OCI-LY7 (cell line): ENCODE data around the gene GLI3. TPM values are rescaled to one million over a fixed set of nuclear protein-coding genes. Genes with fewer than 3 reads are reported as not detected.

Experiments used
- BruUV-seq: library from RNA; stranded (reverse); fragments of 400-500 nt; replicated peaks from 2 replicates; lab custom pipeline; 2021; lab: Mats Ljungman, UMichigan
- CTCF ChIA-PET: fragments of 300-600 bp; sonication (Branson Sonifier 250); formaldehyde crosslinking; loops from one replicate; lab custom pipeline; 2022; ENCODE audit warnings: antibody characterized with exemption; ENCODE audit not compliant: unreplicated experiment; lab: Charles Lee
- POLR2A ChIA-PET: fragments of 300-600 bp; sonication (Branson Sonifier 250); formaldehyde crosslinking; loops from one replicate; lab custom pipeline; 2022; ENCODE audit warnings: antibody characterized with exemption; lab: Charles Lee
- DNase-seq: peaks from one replicate; pipeline ENCODE4 v3.0.0-alpha.2; 2015; ENCODE audit warnings: low spot score
- H2AFZ ChIP-seq: fragments of 200-600 bp; sonication (generic), shearing (Covaris generic); 2 replicates; pipeline ENCODE4 v1.6.1; 2014; ENCODE audit warnings: mild to moderate bottlenecking, antibody characterized with exemption, low read length, moderate library complexity
- H3K27ac ChIP-seq: fragments of 200-600 bp; sonication (generic); 2 replicates; pipeline ENCODE4 v1.5.1; 2014; ENCODE audit warnings: mixed run types, low read depth, mild to moderate bottlenecking, moderate library complexity, low read length, inconsistent platforms; ENCODE audit not compliant: poor library complexity, severe bottlenecking
- H3K36me3 ChIP-seq: fragments of 200-600 bp; sonication (generic); 2 replicates; pipeline ENCODE4 v1.6.1; 2014; ENCODE audit warnings: mild to moderate bottlenecking, antibody characterized with exemption, low read length, moderate library complexity, mixed read lengths; ENCODE audit not compliant: insufficient read depth
- H3K4me1 ChIP-seq: fragments of 200-600 bp; sonication (generic); 2 replicates; pipeline ENCODE4 v1.5.1; 2014; ENCODE audit warnings: mild to moderate bottlenecking, low read length; ENCODE audit not compliant: insufficient read depth, poor library complexity, severe bottlenecking
- H3K4me2 ChIP-seq: fragments of 200-600 bp; sonication (generic); 2 replicates; pipeline ENCODE4 v1.6.1; 2014; ENCODE audit warnings: mild to moderate bottlenecking, low read length
- H3K4me3 ChIP-seq: fragments of 200-600 bp; sonication (generic); 2 replicates; pipeline ENCODE4 v1.5.1; 2014; ENCODE audit warnings: mild to moderate bottlenecking, low read depth, low read length; ENCODE audit not compliant: poor library complexity, severe bottlenecking
- H3K79me2 ChIP-seq: fragments of 200-600 bp; sonication (generic); 2 replicates; pipeline ENCODE4 v1.6.1; 2016; ENCODE audit warnings: low read depth, mild to moderate bottlenecking, low read length, moderate library complexity, mixed read lengths; ENCODE audit not compliant: insufficient read depth
- H3K9me2 ChIP-seq: fragments of 200-600 bp; sonication (generic); 2 replicates; pipeline ENCODE4 v1.6.1; 2016; ENCODE audit warnings: mild to moderate bottlenecking, low read length, mixed read lengths; ENCODE audit not compliant: insufficient read depth
- H3K9me3 ChIP-seq: fragments of 200-600 bp; sonication (generic); 2 replicates; pipeline ENCODE4 v1.6.1; 2014; ENCODE audit warnings: mild to moderate bottlenecking, mixed run types, low read length, mixed read lengths
- H4K20me1 ChIP-seq: fragments of 200-600 bp; sonication (generic); 2 replicates; pipeline ENCODE4 v1.6.1; 2014; ENCODE audit warnings: mild to moderate bottlenecking, antibody characterized with exemption, low read length, moderate library complexity, mixed read lengths; ENCODE audit not compliant: insufficient read depth
- EZH2phosphoT487 ChIP-seq: fragments of 200-600 bp; sonication (generic); IDR thresholded peaks from 2 replicates; pipeline ENCODE4 v1.6.1; 2018; ENCODE audit warnings: low read depth, borderline replicate concordance, mild to moderate bottlenecking, mixed run types, antibody characterized with exemption, low read length, moderate library complexity, mixed read lengths
- intact Hi-C: fragments of 100-400 bp; cut with micrococcal nuclease; formaldehyde crosslinking; loops from one replicate; pipeline ENCODE4 v1.10.0; 2022; ENCODE audit not compliant: unreplicated experiment
- total RNA-seq, 2 experiments: library from RNA; depleted of rRNA in 1 of 2; stranded (reverse); fragments of >200 nt in 1 of 2; shearing (Covaris generic) in 1 of 2; gene quantifications; 2 replicates each; pipeline ENCODE4 v1.2.3, GENCODE V29; 2014 to 2022
- TF ChIP-seq, protein P1 (sequence below): fragments of 200-600 bp; sonication (generic); conservative IDR thresholded peaks from 2 replicates; pipeline ENCODE4 v1.5.1; 2014; ENCODE audit warnings: mild to moderate bottlenecking, antibody characterized with exemption, low read length, moderate library complexity, mixed read lengths

The GLI3 gene
- total RNA-seq, 2 experiments from 2014 or later = not detected

DNA sequence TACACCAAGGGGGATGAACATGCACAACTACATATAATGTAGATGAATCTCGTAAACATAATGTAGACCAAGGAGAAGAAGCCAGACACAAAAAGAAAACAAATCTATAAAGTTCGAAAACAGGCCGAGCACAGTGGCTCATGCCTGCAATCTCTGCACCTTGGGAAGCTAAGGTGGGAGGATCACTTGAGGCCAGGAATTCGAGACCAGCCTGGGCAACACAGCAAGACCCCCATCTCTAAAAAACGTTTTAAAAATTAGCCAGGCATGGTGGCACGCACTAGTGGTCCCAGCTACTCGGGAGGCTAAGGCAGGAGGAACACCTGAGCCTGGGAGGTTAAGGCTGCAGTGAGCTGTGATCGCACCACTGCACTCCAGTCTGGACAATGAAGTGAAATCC is 68.5 kb downstream of the GLI3 start:
- no peaks in the 10 kb centered on the region for H3K9me2 ChIP-seq
- intact Hi-C loops = no loop called here
- H4K20me1 ChIP-seq = no peaks in the 10 kb centered on the region
- H3K36me3 ChIP-seq = no peaks in the 10 kb centered on the region
- BruUV-seq = no TSS peak
- no peak overlapping the region for H2AFZ ChIP-seq
- no peak overlapping the region for H3K4me2 ChIP-seq
- CTCF ChIA-PET = no interaction called here
- DNase-seq = no peak
- POLR2A ChIA-PET = no interaction called here
- no peak overlapping the region for H3K27ac ChIP-seq
- no peaks in the 10 kb centered on the region for H3K4me1 ChIP-seq
- H3K79me2 ChIP-seq = no peaks in the 10 kb centered on the region
- no peak overlapping the region for H3K4me3 ChIP-seq
- TF ChIP-seq, protein P1, sequence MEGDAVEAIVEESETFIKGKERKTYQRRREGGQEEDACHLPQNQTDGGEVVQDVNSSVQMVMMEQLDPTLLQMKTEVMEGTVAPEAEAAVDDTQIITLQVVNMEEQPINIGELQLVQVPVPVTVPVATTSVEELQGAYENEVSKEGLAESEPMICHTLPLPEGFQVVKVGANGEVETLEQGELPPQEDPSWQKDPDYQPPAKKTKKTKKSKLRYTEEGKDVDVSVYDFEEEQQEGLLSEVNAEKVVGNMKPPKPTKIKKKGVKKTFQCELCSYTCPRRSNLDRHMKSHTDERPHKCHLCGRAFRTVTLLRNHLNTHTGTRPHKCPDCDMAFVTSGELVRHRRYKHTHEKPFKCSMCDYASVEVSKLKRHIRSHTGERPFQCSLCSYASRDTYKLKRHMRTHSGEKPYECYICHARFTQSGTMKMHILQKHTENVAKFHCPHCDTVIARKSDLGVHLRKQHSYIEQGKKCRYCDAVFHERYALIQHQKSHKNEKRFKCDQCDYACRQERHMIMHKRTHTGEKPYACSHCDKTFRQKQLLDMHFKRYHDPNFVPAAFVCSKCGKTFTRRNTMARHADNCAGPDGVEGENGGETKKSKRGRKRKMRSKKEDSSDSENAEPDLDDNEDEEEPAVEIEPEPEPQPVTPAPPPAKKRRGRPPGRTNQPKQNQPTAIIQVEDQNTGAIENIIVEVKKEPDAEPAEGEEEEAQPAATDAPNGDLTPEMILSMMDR = no peak
- TF ChIP-seq EZH2phosphoT487 = no peak
- H3K9me3 ChIP-seq = no peaks in the 10 kb centered on the region

- DNase-seq = no peak
- ChIA-PET POLR2A (no interaction called here), CTCF (no interaction called here)
- no peak for TF ChIP-seq EZH2phosphoT487
- TF ChIP-seq, protein P1 = no peak
- Histone ChIP-seq H4K20me1 (no peaks in the 10 kb centered on the region), H3K4me1 (no peaks in the 10 kb centered on the region), H3K36me3 (no peaks in the 10 kb centered on the region), H3K9me3 (no peaks in the 10 kb centered on the region), H3K4me2 (no peak overlapping the region), H2AFZ (no peak overlapping the region), H3K9me2 (no peaks in the 10 kb centered on the region), H3K4me3 (no peak overlapping the region), H3K79me2 (no peaks in the 10 kb centered on the region), H3K27ac (no peak overlapping the region)
- BruUV-seq = no TSS peak
- intact Hi-C loops = no loop called here
Observed at GRCh38 chr7:42167631-42168236, 69.3 kb downstream of the GLI3 start.

GRCh38 chr7:42167206-42167605 is 69.8 kb downstream of the GLI3 start:
- no peak overlapping the region for H3K4me3 ChIP-seq
- no peak overlapping the region for H3K4me2 ChIP-seq
- H3K9me2 ChIP-seq = no peaks in the 10 kb centered on the region
- no TSS peak for BruUV-seq
- H4K20me1 ChIP-seq = no peaks in the 10 kb centered on the region
- H3K36me3 ChIP-seq = no peaks in the 10 kb centered on the region
- ChIA-PET CTCF (no interaction called here), POLR2A (no interaction called here)
- H3K27ac ChIP-seq = no peak overlapping the region
- intact Hi-C loops = no loop called here
- H2AFZ ChIP-seq = no peak overlapping the region
- H3K79me2 ChIP-seq = no peaks in the 10 kb centered on the region
- no peak for DNase-seq
- TF ChIP-seq EZH2phosphoT487 = no peak
- TF ChIP-seq, protein P1 = no peak
- no peaks in the 10 kb centered on the region for H3K9me3 ChIP-seq
- no peaks in the 10 kb centered on the region for H3K4me1 ChIP-seq
